Progenitor cell of endocrine pancreas (in vitro differentiated cells): ENCODE measurements around the gene NRGN. TPM values are rescaled to one million over a fixed set of nuclear protein-coding genes. Genes with fewer than 3 reads are reported as not detected.

Source experiments
- DNase-seq: peaks from one replicate; pipeline ENCODE4 v3.0.0; 2021; ENCODE audit warnings: low spot score; ENCODE audit not compliant: unreplicated experiment
- H3K27ac Mint-ChIP-seq: 2 replicates; pipeline ENCODE4 v1.8.0; 2021; ENCODE audit warnings: mild to moderate bottlenecking, moderate library complexity, mixed read lengths
- H3K27me3 Mint-ChIP-seq: 2 replicates; pipeline ENCODE4 v1.8.0; 2021; ENCODE audit warnings: mixed read lengths
- H3K36me3 Mint-ChIP-seq: 2 replicates; pipeline ENCODE4 v1.8.0; 2022; ENCODE audit warnings: mixed read lengths; ENCODE audit not compliant: insufficient read depth
- H3K4me1 Mint-ChIP-seq: 2 replicates; pipeline ENCODE4 v1.8.0; 2021; ENCODE audit warnings: low read depth, mixed read lengths
- H3K4me3 Mint-ChIP-seq: 2 replicates; pipeline ENCODE4 v1.8.0; 2021; ENCODE audit warnings: low read depth, mild to moderate bottlenecking, moderate library complexity, mixed read lengths
- H3K9me3 Mint-ChIP-seq: 2 replicates; pipeline ENCODE4 v1.8.0; 2021; ENCODE audit warnings: low read depth, mixed read lengths
- CTCF ChIP-seq: fragments of 200-600 bp; sonication (generic); IDR thresholded peaks from one replicate; pipeline ENCODE4 v1.5.0; 2021; ENCODE audit warnings: antibody characterized with exemption, mild to moderate bottlenecking; ENCODE audit not compliant: unreplicated experiment
- total RNA-seq: library from RNA; stranded (reverse); gene quantifications from 2 replicates; pipeline ENCODE4 v1.2.1, GENCODE V29; 2021

NRGN gene
- total RNA-seq, 1 donor from 2014 or later = 5.9 TPM

GRCh38 chr11:124738713-124739478, 846 bp upstream of the NRGN start:
- Mint-ChIP-seq H3K9me3 (no peaks in the 10 kb centered on the region), H3K27me3 (peaks cover 90% of the 10 kb centered on the region), H3K27ac (peak overlapping the region; percentile 17), H3K4me3 (peak overlapping the region; percentile 57), H3K36me3 (no peaks in the 10 kb centered on the region), H3K4me1 (peaks cover 7% of the 10 kb centered on the region)
- TF ChIP-seq CTCF = no peak
- DNase-seq = no peak

- Mint-ChIP-seq H3K27ac (no peak overlapping the region), H3K36me3 (no peaks in the 10 kb centered on the region), H3K9me3 (no peaks in the 10 kb centered on the region), H3K27me3 (peaks cover 92% of the 10 kb centered on the region), H3K4me1 (peaks cover 11% of the 10 kb centered on the region), H3K4me3 (peak overlapping the region; percentile 57)
- DNase-seq = no peak
- TF ChIP-seq CTCF = peak; percentile 57
Measured at GRCh38 chr11:124740277-124740882, 638 bp downstream of the NRGN start.

GRCh38 chr11:124742555-124742954, 2.8 kb downstream of the NRGN start:
- H3K36me3 Mint-ChIP-seq = no peaks in the 10 kb centered on the region
- no peak for DNase-seq
- H3K27ac Mint-ChIP-seq = no peak overlapping the region
- no peaks in the 10 kb centered on the region for H3K9me3 Mint-ChIP-seq
- TF ChIP-seq CTCF = no peak
- H3K4me1 Mint-ChIP-seq = peaks cover 20% of the 10 kb centered on the region
- no peak overlapping the region for H3K4me3 Mint-ChIP-seq
- H3K27me3 Mint-ChIP-seq = peaks cover 93% of the 10 kb centered on the region

GRCh38 chr11:124743050-124743449, 3.3 kb downstream of the NRGN start:
- DNase-seq = no peak
- H3K36me3 Mint-ChIP-seq = no peaks in the 10 kb centered on the region
- H3K9me3 Mint-ChIP-seq = no peaks in the 10 kb centered on the region
- TF ChIP-seq CTCF = no peak
- H3K27ac Mint-ChIP-seq = no peak overlapping the region
- peaks cover 93% of the 10 kb centered on the region for H3K27me3 Mint-ChIP-seq
- no peak overlapping the region for H3K4me3 Mint-ChIP-seq
- H3K4me1 Mint-ChIP-seq = peaks cover 20% of the 10 kb centered on the region

GRCh38 chr11:124745270-124745834, 5.6 kb downstream of the NRGN start:
- H3K4me1 Mint-ChIP-seq = peaks cover 24% of the 10 kb centered on the region
- TF ChIP-seq CTCF = no peak
- H3K36me3 Mint-ChIP-seq = no peaks in the 10 kb centered on the region
- peak overlapping the region; percentile 67 for H3K4me3 Mint-ChIP-seq
- DNase-seq = no peak
- H3K9me3 Mint-ChIP-seq = no peaks in the 10 kb centered on the region
- H3K27me3 Mint-ChIP-seq = peaks cover 96% of the 10 kb centered on the region
- no peak overlapping the region for H3K27ac Mint-ChIP-seq
